TTC549 (cell line): ENCODE measurements around the gene RBMY1B.
"Not testable (repeated sequence)": the region's sequence is repeated elsewhere in the genome, so short reads cannot be mapped to it uniquely, and the experiment has no call there.

ENCODE experiments used
- FAIRE-seq: peaks from 2 replicates; lab custom pipeline; 2012; peaks lifted over from hg19 to GRCh38; lab: Jason Lieb, UNC

Gene RBMY1B

GRCh38 chrY:21511038-21511437, at the start of gene RBMY1B:
Gene RBMY1B, plus strand, starts transcription at chrY:21511338. Its CDS starts 2,013 bp downstream, at chrY:21513351.
- FAIRE-seq, result not testable (repeated sequence)

GRCh38 chrY:21462915-21463314, 48.2 kb upstream of the RBMY1B start:
- FAIRE-seq, result not testable (repeated sequence)

- no peak for FAIRE-seq
Measured at GRCh38 chrY:21482967-21483366, 28.2 kb upstream of the RBMY1B start.

- not testable (repeated sequence) for FAIRE-seq
Measured at GRCh38 chrY:21534579-21534978, 23.4 kb downstream of the RBMY1B start, which contains the start of gene RBMY1A1. Gene RBMY1A1, plus strand, starts transcription at chrY:21534879. Its CDS starts 2,013 bp downstream, at chrY:21536892.

- not testable (repeated sequence) for FAIRE-seq
Measured at GRCh38 chrY:21559316-21559984, 48.3 kb downstream of the RBMY1B start.
